ENCODE measurements around the gene THPO. TPM values are rescaled to one million over a fixed set of nuclear protein-coding genes. Genes with fewer than 3 reads are reported as not detected.

THPO gene
- total and polyA plus RNA-seq, 10 of the 15 experiments (the other 5 are each of a cell fraction or from before 2014, with no cell fraction given), result not detected

DNA sequence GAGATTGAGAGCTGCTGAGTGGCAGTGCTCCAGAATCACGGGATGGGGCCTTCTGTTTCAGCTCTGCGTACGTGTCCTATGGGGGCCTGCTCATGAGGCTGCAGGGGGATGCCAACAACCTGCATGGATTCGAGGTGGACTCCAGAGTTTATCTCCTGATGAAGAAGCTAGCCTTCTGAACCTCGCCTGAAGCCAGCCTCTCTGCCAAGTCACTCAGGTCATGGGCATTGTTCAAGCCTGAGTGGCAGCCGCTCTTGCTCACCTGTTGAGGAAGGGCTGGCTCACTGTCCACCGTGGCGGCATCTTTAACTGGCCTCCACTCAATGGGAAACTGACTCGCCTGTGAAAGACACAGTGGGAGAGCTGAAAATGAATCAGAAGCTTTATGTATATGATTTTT lies 9.9 kb downstream of the THPO start (continued):
- TF ChIP-seq, protein P1, sequence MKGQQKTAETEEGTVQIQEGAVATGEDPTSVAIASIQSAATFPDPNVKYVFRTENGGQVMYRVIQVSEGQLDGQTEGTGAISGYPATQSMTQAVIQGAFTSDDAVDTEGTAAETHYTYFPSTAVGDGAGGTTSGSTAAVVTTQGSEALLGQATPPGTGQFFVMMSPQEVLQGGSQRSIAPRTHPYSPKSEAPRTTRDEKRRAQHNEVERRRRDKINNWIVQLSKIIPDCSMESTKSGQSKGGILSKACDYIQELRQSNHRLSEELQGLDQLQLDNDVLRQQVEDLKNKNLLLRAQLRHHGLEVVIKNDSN (IDR thresholded peaks at IDR 0.05; ENCODE audit: borderline replicate concordance, extremely low read length, insufficient read depth, low read depth, low read length), result no peak
- no peak for TF ChIP-seq SUZ12 (IDR thresholded peaks at IDR 0.05; ENCODE audit: unreplicated experiment)
- no peak for TF ChIP-seq JUND (IDR thresholded peaks at IDR 0.05; ENCODE audit: low read depth, low read length)
- no peak for TF ChIP-seq EZH2 (IDR thresholded peaks at IDR 0.05; ENCODE audit: borderline replicate concordance, control insufficient read depth, low read depth, low read length)
- TF ChIP-seq POLR2AphosphoS5 (IDR thresholded peaks at IDR 0.05; ENCODE audit: low read length), result no peak
- TF ChIP-seq BMI1 (IDR thresholded peaks at IDR 0.05; ENCODE audit: borderline replicate concordance), result no peak
- no peak for TF ChIP-seq TCF12 (IDR thresholded peaks at IDR 0.05; ENCODE audit: low read depth, low read length)

DNA sequence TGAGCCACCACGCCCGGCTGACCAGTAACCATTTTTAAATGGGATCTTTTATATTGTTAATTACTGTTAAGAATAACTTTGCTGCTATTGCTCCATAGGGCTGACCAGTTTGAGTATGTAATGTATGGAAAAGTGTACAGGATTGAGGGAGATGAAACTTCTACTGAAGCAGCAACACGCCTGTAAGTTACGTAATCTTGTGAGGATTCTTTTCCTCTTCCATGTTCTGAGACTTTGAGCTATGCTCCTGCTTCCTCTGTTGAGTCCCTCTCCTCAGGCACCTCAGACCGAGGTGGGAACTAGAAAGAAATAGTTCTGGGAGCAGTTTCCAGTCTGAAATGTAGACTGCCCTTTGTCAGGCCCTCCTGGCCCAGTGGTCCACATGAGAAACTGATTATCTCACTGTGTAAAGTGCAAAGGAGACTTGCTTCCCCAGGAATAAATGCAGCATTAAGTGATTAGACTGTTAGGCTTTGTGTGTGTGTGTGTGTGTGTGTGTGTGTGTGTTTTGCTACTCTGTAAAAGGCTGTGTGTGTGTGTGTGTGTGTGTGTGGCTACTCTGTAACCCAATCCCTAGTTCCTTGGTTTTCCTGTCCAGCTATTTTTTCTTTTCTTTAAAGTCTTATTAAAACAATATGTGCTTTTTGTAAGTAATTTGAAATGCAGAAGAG lies 11.3 kb downstream of the THPO start:
- WGBS (ENCODE audit: insufficient coverage, insufficient replicate concordance, low lambda C conversion rate, missing lambda C conversion rate), result 88% methylated on average over 5 of the region's 5 CpGs
- TSS peak; percentile 31 for BruUV-seq (replicated peaks)
- Histone ChIP-seq H3K27ac (ENCODE audit: control insufficient read depth, insufficient read depth) (no peak overlapping the region), H3K9me3 (replicated peaks; ENCODE audit: control insufficient read depth, insufficient read depth, low read length) (no peaks in the 10 kb centered on the region), H3K4me2 (ENCODE audit: control insufficient read depth, insufficient read depth) (no peak overlapping the region), H4K20me1 (ENCODE audit: control insufficient read depth, insufficient read depth) (no peaks in the 10 kb centered on the region), H3K27me3 (replicated peaks in 1 of 2; ENCODE audit: control insufficient read depth in 2 of 2, insufficient read depth in 2 of 2, low read length in 1 of 2) (no peaks in the 10 kb centered on the region), H3K9ac (ENCODE audit: control insufficient read depth, insufficient read depth, low read length) (no peak overlapping the region), H3K4me3 (no peak overlapping the region), H3K79me2 (ENCODE audit: control insufficient read depth, insufficient read depth, low read length) (peaks cover 20% of the 10 kb centered on the region), H3K36me3 (ENCODE audit: control insufficient read depth in 2 of 2, insufficient read depth in 2 of 2, low read length in 1 of 2) (peaks cover 2 to 5% of the 10 kb centered on the region in 2 experiments; a peak in 2 of 4 replicates), H2AFZ (ENCODE audit: control insufficient read depth, low read depth, low read length) (no peak overlapping the region), H3K4me1 (ENCODE audit: control insufficient read depth, insufficient read depth, low read length) (0 out of 2 replicates have a peak, but pooled peaks cover 3% of the 10 kb centered on the region)
- FAIRE-seq, result no peak
- intact Hi-C loops (cut with micrococcal nuclease; ENCODE audit: unreplicated experiment), result no loop called here
- POLR2A ChIA-PET, result no interaction called here
- in situ Hi-C loops (cut with MboI), result no loop called here
- SMC1A ChIA-PET (ENCODE audit: uncharacterized antibody, unreplicated experiment), result no interaction called here
- no peak for TF ChIP-seq RAD51 (IDR thresholded peaks at IDR 0.05)
- TF ChIP-seq STAT1 (conservative IDR thresholded peaks at IDR 0.05), result no peak
- no peak for TF ChIP-seq SREBF2 (IDR thresholded peaks at IDR 0.05; ENCODE audit: low read length)
- TF ChIP-seq RAD21 (IDR thresholded peaks at IDR 0.05; ENCODE audit: insufficient read depth, low read depth, low read length), result no peak
- TF ChIP-seq, protein P2, sequence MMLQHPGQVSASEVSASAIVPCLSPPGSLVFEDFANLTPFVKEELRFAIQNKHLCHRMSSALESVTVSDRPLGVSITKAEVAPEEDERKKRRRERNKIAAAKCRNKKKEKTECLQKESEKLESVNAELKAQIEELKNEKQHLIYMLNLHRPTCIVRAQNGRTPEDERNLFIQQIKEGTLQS (IDR thresholded peaks at IDR 0.05; ENCODE audit: borderline replicate concordance, extremely low read depth, low read depth, low read length), result no peak
- TF ChIP-seq, protein P3, sequence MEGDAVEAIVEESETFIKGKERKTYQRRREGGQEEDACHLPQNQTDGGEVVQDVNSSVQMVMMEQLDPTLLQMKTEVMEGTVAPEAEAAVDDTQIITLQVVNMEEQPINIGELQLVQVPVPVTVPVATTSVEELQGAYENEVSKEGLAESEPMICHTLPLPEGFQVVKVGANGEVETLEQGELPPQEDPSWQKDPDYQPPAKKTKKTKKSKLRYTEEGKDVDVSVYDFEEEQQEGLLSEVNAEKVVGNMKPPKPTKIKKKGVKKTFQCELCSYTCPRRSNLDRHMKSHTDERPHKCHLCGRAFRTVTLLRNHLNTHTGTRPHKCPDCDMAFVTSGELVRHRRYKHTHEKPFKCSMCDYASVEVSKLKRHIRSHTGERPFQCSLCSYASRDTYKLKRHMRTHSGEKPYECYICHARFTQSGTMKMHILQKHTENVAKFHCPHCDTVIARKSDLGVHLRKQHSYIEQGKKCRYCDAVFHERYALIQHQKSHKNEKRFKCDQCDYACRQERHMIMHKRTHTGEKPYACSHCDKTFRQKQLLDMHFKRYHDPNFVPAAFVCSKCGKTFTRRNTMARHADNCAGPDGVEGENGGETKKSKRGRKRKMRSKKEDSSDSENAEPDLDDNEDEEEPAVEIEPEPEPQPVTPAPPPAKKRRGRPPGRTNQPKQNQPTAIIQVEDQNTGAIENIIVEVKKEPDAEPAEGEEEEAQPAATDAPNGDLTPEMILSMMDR (IDR thresholded peaks at IDR 0.05 in 2 of 3, conservative IDR thresholded peaks at IDR 0.05 in 1 of 3; ENCODE audit: control insufficient read depth in 2 of 3, extremely low read depth in 1 of 3, insufficient read depth in 1 of 3, low read depth in 3 of 3, low read length in 3 of 3), result no peak
- TF ChIP-seq GATAD2B (conservative IDR thresholded peaks at IDR 0.05; ENCODE audit: low read depth), result no peak
- TF ChIP-seq, protein P4, sequence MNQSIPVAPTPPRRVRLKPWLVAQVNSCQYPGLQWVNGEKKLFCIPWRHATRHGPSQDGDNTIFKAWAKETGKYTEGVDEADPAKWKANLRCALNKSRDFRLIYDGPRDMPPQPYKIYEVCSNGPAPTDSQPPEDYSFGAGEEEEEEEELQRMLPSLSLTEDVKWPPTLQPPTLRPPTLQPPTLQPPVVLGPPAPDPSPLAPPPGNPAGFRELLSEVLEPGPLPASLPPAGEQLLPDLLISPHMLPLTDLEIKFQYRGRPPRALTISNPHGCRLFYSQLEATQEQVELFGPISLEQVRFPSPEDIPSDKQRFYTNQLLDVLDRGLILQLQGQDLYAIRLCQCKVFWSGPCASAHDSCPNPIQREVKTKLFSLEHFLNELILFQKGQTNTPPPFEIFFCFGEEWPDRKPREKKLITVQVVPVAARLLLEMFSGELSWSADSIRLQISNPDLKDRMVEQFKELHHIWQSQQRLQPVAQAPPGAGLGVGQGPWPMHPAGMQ (IDR thresholded peaks at IDR 0.05; ENCODE audit: borderline replicate concordance), result no peak
- TF ChIP-seq, protein P5, sequence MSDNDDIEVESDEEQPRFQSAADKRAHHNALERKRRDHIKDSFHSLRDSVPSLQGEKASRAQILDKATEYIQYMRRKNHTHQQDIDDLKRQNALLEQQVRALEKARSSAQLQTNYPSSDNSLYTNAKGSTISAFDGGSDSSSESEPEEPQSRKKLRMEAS (IDR thresholded peaks at IDR 0.05; ENCODE audit: low read depth, low read length), result no peak
- TF ChIP-seq ZNF207 (IDR thresholded peaks at IDR 0.05; ENCODE audit: borderline replicate concordance), result no peak
- ATAC-seq, result no peak
- RAD21 ChIA-PET (ENCODE audit: unreplicated experiment), result no interaction called here
- DNase-seq (ENCODE audit: low read depth, low spot score), result no peak
- CTCF ChIA-PET, result interaction anchor here (1.3 kb wide), 1 partner anchor 19 kb away, joined by 3 read pairs; no protein-coding TSS in a partner anchor
